ENCODE results near the gene MAN2A1. TPM values are rescaled to one million over a fixed set of nuclear protein-coding genes. Genes with fewer than 3 reads are reported as not detected.
A peak's percentile ranks its signal among the peaks of the same experiment; 100 is the strongest.
"Not testable (repeated sequence)": the region's sequence is repeated elsewhere in the genome, so short reads cannot be mapped to it uniquely, and the experiment has no call there.

MAN2A1 gene
- total RNA-seq, 1 donor from 2014 or later, result 49.7 TPM

- peak in 1 of 2 donors; percentile 95 for DNase-seq (ENCODE audit: low read depth in 2 of 2)
These were observed 175.9 kb downstream of the MAN2A1 start for GRCh38 chr5:109865637-109866036.

- peak in 1 of 2 donors; percentile 80 for DNase-seq (ENCODE audit: low read depth in 2 of 2)
These were observed 176.3 kb downstream of the MAN2A1 start for GRCh38 chr5:109866051-109866450.

GRCh38 chr5:109868737-109869136 lies 179.0 kb downstream of the MAN2A1 start:
- DNase-seq (ENCODE audit: low read depth in 2 of 2), result no peak

- DNase-seq (ENCODE audit: low read depth in 2 of 2), result no peak
These were observed 184.0 kb downstream of the MAN2A1 start for GRCh38 chr5:109873687-109874086.

GRCh38 chr5:109874108-109874507 lies 184.4 kb downstream of the MAN2A1 start:
- no peak for DNase-seq (ENCODE audit: low read depth in 2 of 2)

- DNase-seq (ENCODE audit: low read depth in 2 of 2), result no peak
These were observed 186.5 kb downstream of the MAN2A1 start for GRCh38 chr5:109876030-109876725.

- no peak for DNase-seq (ENCODE audit: low read depth in 2 of 2)
These were observed 187.4 kb downstream of the MAN2A1 start for GRCh38 chr5:109876941-109877669.

GRCh38 chr5:109877670-109878045 lies 187.9 kb downstream of the MAN2A1 start:
- no peak for DNase-seq (ENCODE audit: low read depth in 2 of 2)

GRCh38 chr5:109878887-109879286 lies 189.2 kb downstream of the MAN2A1 start:
- DNase-seq (ENCODE audit: low read depth in 2 of 2), result no peak

- peak; percentile 9 to 42 for DNase-seq (ENCODE audit: low read depth in 2 of 2)
These were observed 191.4 kb downstream of the MAN2A1 start for GRCh38 chr5:109880907-109881685.

- DNase-seq (ENCODE audit: low read depth in 2 of 2), result no peak
These were observed 192.8 kb downstream of the MAN2A1 start for GRCh38 chr5:109882546-109882945.

GRCh38 chr5:109884676-109885075 lies 194.9 kb downstream of the MAN2A1 start:
- no peak for DNase-seq (ENCODE audit: low read depth in 2 of 2)

GRCh38 chr5:109885205-109885604 lies 195.5 kb downstream of the MAN2A1 start:
- no peak for DNase-seq (ENCODE audit: low read depth in 2 of 2)

- DNase-seq (ENCODE audit: low read depth in 2 of 2), result no peak
These were observed 199.3 kb downstream of the MAN2A1 start for GRCh38 chr5:109888989-109889388.

- DNase-seq (ENCODE audit: low read depth in 2 of 2), result not testable (repeated sequence)
These were observed 203.5 kb downstream of the MAN2A1 start for GRCh38 chr5:109893271-109893670.

GRCh38 chr5:109898269-109899162 lies 208.8 kb downstream of the MAN2A1 start:
- no peak for DNase-seq (ENCODE audit: low read depth in 2 of 2)

GRCh38 chr5:109899163-109899535 lies 209.4 kb downstream of the MAN2A1 start:
- DNase-seq (ENCODE audit: low read depth in 2 of 2), result no peak

GRCh38 chr5:109900461-109900860 lies 210.7 kb downstream of the MAN2A1 start:
- DNase-seq (ENCODE audit: low read depth in 2 of 2), result no peak

GRCh38 chr5:109900911-109901627 lies 211.3 kb downstream of the MAN2A1 start:
- no peak for DNase-seq (ENCODE audit: low read depth in 2 of 2)

- DNase-seq (ENCODE audit: low read depth in 2 of 2), result no peak
These were observed 211.9 kb downstream of the MAN2A1 start for GRCh38 chr5:109901628-109901981.

- no peak for DNase-seq (ENCODE audit: low read depth in 2 of 2)
These were observed 213.3 kb downstream of the MAN2A1 start for GRCh38 chr5:109903061-109903460.

Measured in dermis microvascular lymphatic vessel endothelial cell (primary cell).